Liver (tissue), 9 donors: ENCODE measurements around the gene BCL10. TPM values are rescaled to one million over a fixed set of nuclear protein-coding genes. Genes with fewer than 3 reads are reported as not detected.

ENCODE experiments used
- DNase-seq: peaks from one replicate; pipeline ENCODE4 v3.0.0-alpha.2; 2017; ENCODE audit warnings: low spot score
- H3K27ac ChIP-seq, 2 donors: one replicate each; pipeline ENCODE4 v1.7.0; 2013; ENCODE audit warnings: inconsistent platforms in 2 of 2, low read length in 2 of 2, control low read depth in 1 of 2, low read depth in 1 of 2, mild to moderate bottlenecking in 1 of 2
- H3K27me3 ChIP-seq, 4 donors: one replicate each; pipeline versions ENCODE4 v1.6.1 to v1.7.0; 2013; ENCODE audit warnings: low read length in 3 of 4, inconsistent platforms in 1 of 4, mild to moderate bottlenecking in 1 of 4, moderate library complexity in 1 of 4; ENCODE audit not compliant: control insufficient read depth in 4 of 4, insufficient read depth in 4 of 4
- H3K36me3 ChIP-seq, 4 donors: one replicate each; pipeline versions ENCODE4 v1.6.1 to v1.7.0; 2013; ENCODE audit warnings: low read length in 3 of 4, mild to moderate bottlenecking in 3 of 4, low read depth in 1 of 4, moderate library complexity in 1 of 4; ENCODE audit not compliant: control insufficient read depth in 4 of 4, insufficient read depth in 3 of 4
- H3K4me1 ChIP-seq, 4 donors: one replicate each; pipeline versions ENCODE4 v1.6.1 to v1.7.0; 2013; ENCODE audit warnings: low read length in 3 of 4, mild to moderate bottlenecking in 3 of 4, moderate library complexity in 1 of 4; ENCODE audit not compliant: control insufficient read depth in 4 of 4, insufficient read depth in 4 of 4
- H3K4me3 ChIP-seq, 3 donors: one replicate each; pipeline versions ENCODE4 v1.6.1 to v1.7.0; 2013; ENCODE audit warnings: low read length in 3 of 3, control low read depth in 1 of 3, low read depth in 1 of 3, mild to moderate bottlenecking in 1 of 3
- H3K9ac ChIP-seq, 2 donors: one replicate each; pipeline ENCODE4 v1.7.0; 2013; ENCODE audit warnings: low read length in 2 of 2, mild to moderate bottlenecking in 2 of 2, moderate library complexity in 2 of 2, control low read depth in 1 of 2, low read depth in 1 of 2
- H3K9me3 ChIP-seq, 4 donors: one replicate each; pipeline versions ENCODE4 v1.6.1 to v1.7.0; 2013; ENCODE audit warnings: low read length in 3 of 4; ENCODE audit not compliant: control insufficient read depth in 4 of 4
- FOXA2 ChIP-seq: IDR thresholded peaks from 2 replicates; pipeline ENCODE4 v1.6.1; 2016; ENCODE audit warnings: antibody characterized with exemption
- HNF4A ChIP-seq, 2 donors: conservative IDR thresholded peaks; 2 replicates each; pipeline ENCODE4 v1.6.1; 2016; ENCODE audit warnings: antibody characterized with exemption in 2 of 2, mild to moderate bottlenecking in 2 of 2
- HNF4G ChIP-seq: IDR thresholded peaks from 2 replicates; pipeline ENCODE4 v1.6.1; 2016; ENCODE audit warnings: antibody characterized with exemption
- JUND ChIP-seq, 2 donors: IDR thresholded peaks; 2 replicates each; pipeline ENCODE4 v1.6.1; 2016; ENCODE audit warnings: antibody characterized with exemption in 2 of 2
- NR2F2 ChIP-seq: IDR thresholded peaks from 2 replicates; pipeline ENCODE4 v1.6.1; 2016; ENCODE audit warnings: antibody characterized with exemption
- RXRA ChIP-seq, 2 donors: IDR thresholded peaks; 2 replicates each; pipeline ENCODE4 v1.6.1; 2017 to 2018; ENCODE audit warnings: antibody characterized with exemption in 2 of 2, mild to moderate bottlenecking in 1 of 2
- TAF1 ChIP-seq: conservative IDR thresholded peaks from 2 replicates; pipeline ENCODE4 v1.6.1; 2016; ENCODE audit warnings: antibody characterized with exemption, mild to moderate bottlenecking
- WGBS: extraction: QIAGEN DNeasy Blood & Tissue Kit; methylation state at CpG from one replicate; pipeline ENCODE4 v1.1.7; 2013; 5-methylcytosine and 5-hydroxymethylcytosine counted together
- polyA plus RNA-seq, 2 donors: library from polyadenylated mRNA; stranded (reverse) in 1 of 2; unstranded in 1 of 2; fragments of 200-250 nt in 1 of 2; fragments of >200 nt in 1 of 2; fragmentation: Nextera tagmentation in 1 of 2; extraction: Ambion mirVana in 1 of 2; gene quantifications; one replicate each; pipeline versions ENCODE4 v1.2.1 to v1.2.3, GENCODE V29; 2013 to 2015
- total RNA-seq, 2 donors: library from RNA; depleted of rRNA; stranded (reverse); fragments of >200 nt; gene quantifications; one replicate each; pipeline ENCODE4 v1.2.3, GENCODE V29; 2014
- TF ChIP-seq, protein P1 (sequence below): IDR thresholded peaks from 2 replicates; pipeline ENCODE4 v1.6.1; 2016; ENCODE audit warnings: antibody characterized with exemption, mild to moderate bottlenecking
- TF ChIP-seq, protein P2 (sequence below): IDR thresholded peaks from 2 replicates; pipeline ENCODE4 v1.6.1; 2016; ENCODE audit warnings: antibody characterized with exemption
- donor health status: healthy.
- donor health status: healthy.
- donor health status: healthy.
- donor health status: healthy.
- donor health status: healthy.

BCL10 gene
- total and polyA plus RNA-seq, 4 donors = 3.1 to 8.9 (median 7.5) TPM

DNA sequence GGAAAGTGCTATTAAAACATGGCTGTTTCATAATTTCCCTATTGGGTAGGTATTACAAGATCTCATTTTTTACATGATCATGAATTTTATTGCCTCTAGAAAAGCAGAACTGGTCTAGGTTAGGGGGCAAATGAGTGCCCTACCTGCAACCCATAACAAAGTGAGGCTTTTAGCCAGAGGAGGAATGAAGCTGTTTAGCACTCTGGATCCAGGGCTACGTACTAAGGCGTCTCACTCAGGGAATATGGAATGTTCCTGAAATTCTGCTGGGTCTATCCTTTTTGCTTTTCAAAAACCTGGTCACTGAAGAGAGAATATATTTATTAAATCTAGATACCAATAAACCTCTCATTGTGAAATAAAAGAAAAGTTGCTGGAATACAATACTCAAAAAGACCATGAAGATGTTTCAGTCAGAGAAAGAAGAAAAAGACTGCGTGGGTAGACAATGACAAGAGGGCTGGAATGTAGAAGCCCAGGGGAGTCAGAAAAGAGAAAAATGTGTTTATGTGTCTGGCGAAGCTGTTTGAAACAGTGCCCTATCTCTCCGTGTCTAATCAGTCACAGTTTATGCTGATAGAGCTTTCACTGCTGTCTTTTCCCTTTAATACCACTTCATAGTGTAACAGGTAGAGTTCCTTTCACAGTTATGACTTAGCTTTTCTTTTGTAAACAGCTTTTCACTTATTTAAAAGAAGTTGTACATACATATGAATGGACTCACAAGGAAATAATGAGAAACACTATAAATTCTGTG, 50.6 kb downstream of the BCL10 start:
- WGBS = 75% methylated on average over 5 of the region's 5 CpGs
- H3K9ac ChIP-seq = no peak overlapping the region
- TF ChIP-seq HNF4A (conservative IDR thresholded peaks at IDR 0.05) = no peak
- no peak for TF ChIP-seq HNF4G
- TF ChIP-seq JUND (IDR thresholded peaks at IDR 0.05) = no peak
- TF ChIP-seq, protein P1, sequence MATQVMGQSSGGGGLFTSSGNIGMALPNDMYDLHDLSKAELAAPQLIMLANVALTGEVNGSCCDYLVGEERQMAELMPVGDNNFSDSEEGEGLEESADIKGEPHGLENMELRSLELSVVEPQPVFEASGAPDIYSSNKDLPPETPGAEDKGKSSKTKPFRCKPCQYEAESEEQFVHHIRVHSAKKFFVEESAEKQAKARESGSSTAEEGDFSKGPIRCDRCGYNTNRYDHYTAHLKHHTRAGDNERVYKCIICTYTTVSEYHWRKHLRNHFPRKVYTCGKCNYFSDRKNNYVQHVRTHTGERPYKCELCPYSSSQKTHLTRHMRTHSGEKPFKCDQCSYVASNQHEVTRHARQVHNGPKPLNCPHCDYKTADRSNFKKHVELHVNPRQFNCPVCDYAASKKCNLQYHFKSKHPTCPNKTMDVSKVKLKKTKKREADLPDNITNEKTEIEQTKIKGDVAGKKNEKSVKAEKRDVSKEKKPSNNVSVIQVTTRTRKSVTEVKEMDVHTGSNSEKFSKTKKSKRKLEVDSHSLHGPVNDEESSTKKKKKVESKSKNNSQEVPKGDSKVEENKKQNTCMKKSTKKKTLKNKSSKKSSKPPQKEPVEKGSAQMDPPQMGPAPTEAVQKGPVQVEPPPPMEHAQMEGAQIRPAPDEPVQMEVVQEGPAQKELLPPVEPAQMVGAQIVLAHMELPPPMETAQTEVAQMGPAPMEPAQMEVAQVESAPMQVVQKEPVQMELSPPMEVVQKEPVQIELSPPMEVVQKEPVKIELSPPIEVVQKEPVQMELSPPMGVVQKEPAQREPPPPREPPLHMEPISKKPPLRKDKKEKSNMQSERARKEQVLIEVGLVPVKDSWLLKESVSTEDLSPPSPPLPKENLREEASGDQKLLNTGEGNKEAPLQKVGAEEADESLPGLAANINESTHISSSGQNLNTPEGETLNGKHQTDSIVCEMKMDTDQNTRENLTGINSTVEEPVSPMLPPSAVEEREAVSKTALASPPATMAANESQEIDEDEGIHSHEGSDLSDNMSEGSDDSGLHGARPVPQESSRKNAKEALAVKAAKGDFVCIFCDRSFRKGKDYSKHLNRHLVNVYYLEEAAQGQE = no peak
- no peak for TF ChIP-seq TAF1
- TF ChIP-seq, protein P2, sequence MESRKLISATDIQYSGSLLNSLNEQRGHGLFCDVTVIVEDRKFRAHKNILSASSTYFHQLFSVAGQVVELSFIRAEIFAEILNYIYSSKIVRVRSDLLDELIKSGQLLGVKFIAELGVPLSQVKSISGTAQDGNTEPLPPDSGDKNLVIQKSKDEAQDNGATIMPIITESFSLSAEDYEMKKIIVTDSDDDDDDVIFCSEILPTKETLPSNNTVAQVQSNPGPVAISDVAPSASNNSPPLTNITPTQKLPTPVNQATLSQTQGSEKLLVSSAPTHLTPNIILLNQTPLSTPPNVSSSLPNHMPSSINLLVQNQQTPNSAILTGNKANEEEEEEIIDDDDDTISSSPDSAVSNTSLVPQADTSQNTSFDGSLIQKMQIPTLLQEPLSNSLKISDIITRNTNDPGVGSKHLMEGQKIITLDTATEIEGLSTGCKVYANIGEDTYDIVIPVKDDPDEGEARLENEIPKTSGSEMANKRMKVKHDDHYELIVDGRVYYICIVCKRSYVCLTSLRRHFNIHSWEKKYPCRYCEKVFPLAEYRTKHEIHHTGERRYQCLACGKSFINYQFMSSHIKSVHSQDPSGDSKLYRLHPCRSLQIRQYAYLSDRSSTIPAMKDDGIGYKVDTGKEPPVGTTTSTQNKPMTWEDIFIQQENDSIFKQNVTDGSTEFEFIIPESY = no peak
- no peak overlapping the region for H3K27ac ChIP-seq
- H3K4me3 ChIP-seq = no peak overlapping the region
- no peak for DNase-seq
- no peaks in the 10 kb centered on the region for H3K9me3 ChIP-seq
- no peaks in the 10 kb centered on the region for H3K27me3 ChIP-seq
- no peaks in the 10 kb centered on the region for H3K4me1 ChIP-seq
- no peaks in the 10 kb centered on the region for H3K36me3 ChIP-seq

DNA sequence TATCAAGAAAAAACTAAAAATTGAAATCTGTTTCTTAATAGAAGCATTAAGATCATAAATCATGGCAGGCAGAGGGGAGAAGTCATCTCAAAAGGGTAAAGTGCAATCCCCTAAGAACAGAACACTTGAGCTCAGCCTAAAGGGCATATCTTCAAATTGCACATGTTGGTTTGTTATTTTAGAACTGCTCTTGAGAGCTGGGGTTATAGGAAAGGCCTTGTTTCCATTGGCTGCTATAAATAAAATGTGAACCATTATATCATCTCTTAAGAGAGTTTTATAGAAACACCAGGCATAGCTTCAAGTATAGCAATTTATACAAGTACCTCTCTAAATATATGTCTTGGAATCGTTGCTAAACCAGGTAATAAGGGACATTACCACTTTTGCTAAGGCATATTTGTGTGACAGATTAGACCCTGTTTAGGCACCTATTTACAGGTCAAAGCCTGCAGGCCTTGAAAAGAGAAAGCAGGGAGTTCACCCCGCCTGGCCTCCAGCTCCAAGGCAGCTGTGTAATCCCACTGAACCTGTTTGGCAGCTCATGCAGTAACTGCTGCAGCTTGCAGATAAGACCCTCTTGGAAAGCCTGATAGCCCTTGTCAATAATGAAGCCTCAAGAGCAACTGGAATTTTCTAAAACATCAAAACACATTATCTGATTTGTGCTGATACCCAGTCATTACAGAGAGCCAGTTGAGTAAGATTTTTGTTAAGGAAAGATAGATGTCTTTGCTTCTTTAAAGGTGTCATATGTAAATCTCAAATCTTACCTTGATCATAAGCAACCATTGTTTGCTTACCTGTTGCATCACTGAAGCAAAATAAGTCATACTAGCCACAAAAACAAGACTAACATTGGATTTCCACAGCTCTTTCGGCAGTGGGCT, 51.5 kb downstream of the BCL10 start:
- peak in 1 of 2 donors; percentile 8 for TF ChIP-seq RXRA (IDR thresholded peaks at IDR 0.05)
- TF ChIP-seq, protein P1 = no peak
- no peak for TF ChIP-seq FOXA2
- peak; percentile 95 for TF ChIP-seq NR2F2
- TF ChIP-seq, protein P2 = no peak
- Histone ChIP-seq H3K27ac (no peak overlapping the region), H3K27me3 (no peaks in the 10 kb centered on the region), H3K4me1 (no peaks in the 10 kb centered on the region), H3K36me3 (no peaks in the 10 kb centered on the region), H3K9ac (no peak overlapping the region), H3K9me3 (no peaks in the 10 kb centered on the region), H3K4me3 (no peak overlapping the region)
- DNase-seq = peak; percentile 52
- WGBS = 60% methylated on average over 3 of the region's 3 CpGs
